ENCODE measurements around the gene TEDC1.

The TEDC1 gene

DNA sequence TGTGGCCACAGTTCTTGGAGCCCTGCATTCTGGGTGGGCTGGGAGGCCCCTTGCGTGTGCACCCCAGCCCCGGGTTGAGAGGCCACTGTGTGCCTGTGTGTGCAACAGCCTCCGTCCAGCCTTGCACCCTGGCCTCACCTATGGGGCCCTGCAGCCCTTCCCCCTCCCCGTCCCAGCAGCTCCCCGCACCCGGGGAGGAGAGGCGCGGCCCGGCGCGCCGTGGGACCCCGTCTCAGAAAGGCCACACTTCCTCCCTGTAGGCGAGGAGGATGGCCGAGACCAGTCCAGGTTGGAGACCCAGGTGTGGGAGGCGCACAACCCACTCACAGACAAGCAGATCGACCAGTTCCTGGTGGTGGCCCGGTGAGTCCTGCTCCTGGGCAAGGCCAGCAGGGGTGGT, 33.0 kb upstream of the TEDC1 start:
- no peak for DNase-seq

DNA sequence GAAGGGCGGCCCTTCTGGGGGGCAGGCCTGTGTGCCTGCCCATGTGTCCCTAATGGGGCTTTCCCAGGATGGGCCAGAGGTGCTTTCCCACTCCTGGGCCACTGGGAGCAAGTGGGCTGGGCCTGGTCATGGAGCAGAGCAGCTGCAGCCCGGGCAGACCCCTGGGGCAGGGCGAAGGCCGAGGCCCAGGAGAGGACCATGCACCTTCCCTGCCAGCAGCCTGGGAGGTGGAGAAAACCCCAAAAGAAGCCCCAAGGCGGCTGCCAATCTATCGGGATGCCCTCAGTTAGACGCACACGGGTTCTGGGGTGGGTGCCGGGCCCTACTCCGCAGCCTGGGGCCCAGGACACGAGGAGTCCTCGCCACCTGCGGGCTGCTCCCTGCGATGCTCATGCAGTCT, 32.5 kb upstream of the TEDC1 start:
- no peak for DNase-seq

DNA sequence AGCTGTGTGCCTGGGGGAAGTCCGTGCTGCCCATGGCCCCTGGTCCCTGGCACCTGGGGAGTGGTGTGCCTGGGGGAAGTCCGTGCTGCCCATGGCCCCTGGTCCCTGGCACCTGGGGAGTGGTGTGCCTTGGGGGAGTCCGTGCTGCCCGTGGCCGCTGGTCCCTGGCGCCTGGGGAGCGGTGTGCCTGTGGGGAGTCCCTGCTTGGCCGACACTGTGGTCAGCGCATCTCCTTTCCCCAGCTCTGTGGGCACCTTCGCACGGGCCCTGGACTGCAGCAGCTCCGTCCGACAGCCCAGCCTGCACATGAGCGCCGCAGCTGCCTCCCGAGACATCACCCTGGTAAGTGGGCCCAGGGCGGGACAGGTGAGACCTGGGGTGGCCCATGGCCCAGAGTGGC, 30.9 kb upstream of the TEDC1 start:
- no peak for DNase-seq

DNA sequence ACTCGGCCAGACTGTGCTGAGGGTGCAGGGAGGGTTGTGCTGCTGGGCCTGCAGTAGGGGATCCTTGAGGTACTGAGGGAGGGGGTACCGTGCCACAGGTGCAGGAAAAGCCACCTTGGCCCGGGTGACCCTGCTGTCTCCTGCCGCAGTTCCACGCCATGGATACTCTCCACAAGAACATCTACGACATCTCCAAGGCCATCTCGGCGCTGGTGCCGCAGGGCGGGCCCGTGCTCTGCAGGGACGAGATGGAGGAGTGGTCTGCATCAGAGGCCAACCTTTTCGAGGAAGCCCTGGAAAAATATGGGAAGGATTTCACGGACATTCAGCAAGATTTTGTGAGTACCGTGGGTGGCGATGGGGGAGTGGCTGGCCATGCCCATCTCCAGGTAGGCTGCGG, 30.4 kb upstream of the TEDC1 start:
- no peak for DNase-seq

DNA sequence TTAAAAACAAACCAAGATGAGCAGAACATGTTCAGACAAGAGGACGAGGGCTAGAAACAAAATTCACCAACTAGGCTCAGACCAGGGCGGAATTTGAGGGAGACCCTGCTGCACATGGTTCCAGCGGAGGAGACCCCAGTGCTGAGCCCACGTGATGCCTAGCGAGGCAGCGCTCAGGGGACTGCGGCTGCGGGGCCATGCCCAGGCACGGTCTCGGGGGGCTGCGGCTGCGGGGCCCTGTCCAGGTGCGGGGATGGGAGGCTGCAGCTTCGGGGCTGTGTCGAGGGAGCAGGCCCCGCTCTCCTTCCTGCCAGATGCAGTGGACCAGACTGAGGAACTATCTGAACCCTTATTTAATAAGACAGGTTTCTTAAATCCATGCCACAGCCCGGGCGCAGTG, 29.1 kb upstream of the TEDC1 start:
- DNase-seq, result no peak

DNA sequence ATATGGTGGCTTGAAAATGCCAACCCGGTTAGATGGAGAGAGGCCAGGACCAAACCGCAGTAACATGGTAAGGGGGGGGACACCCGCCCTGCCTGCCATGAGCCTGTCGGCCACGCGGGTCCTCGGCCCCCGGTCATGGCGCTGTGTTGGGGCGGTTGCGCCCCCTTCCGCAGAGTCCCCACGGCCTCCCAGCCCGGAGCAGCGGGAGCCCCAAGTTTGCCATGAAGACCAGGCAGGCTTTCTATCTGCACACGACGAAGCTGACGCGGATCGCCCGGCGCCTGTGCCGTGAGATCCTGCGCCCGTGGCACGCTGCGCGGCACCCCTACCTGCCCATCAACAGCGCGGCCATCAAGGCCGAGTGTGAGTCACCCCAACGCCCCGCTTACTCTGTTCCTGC, 26.5 kb upstream of the TEDC1 start:
- DNase-seq, result no peak

DNA sequence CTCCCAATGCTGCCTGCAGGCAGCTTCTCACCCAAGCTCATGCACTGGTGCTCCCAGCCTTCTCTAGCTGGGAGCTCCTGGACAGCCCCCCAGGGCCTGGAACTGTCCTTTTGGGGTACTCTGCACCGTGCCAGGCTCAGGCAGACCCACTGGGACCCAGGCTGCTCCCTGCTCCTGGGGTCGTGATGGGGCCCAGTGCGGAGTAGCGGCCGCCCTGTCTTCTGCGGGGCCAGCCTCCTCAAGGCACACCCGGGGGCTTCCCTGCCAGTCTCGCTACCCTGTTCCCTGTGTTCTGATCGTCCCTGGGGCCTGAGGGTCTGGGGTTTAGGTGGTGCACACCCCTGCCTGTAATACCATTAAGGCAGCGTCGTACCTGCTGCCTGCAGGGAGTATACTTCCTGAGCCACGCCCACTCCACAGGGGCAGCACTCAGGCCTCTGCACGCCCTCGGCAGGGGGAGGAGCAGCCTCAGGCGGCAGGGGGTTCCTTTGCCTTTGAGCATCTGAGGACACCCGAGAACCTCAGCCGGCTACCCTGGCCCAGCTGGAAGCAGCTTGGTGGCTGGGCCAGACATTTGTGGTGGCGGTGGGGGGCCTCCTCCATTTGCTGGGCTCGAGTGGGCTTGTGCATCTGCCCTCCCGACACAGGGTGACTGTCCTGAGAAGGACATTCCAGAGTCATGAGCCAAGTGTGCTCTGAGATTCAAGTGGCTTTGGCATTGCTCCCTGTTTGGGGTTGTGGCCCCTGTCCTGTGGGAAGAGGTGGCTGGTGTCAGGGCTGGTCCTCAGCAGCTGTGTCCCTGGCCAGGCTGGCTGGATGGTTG, 25.6 kb upstream of the TEDC1 start:
- DNase-seq, result no peak

DNA sequence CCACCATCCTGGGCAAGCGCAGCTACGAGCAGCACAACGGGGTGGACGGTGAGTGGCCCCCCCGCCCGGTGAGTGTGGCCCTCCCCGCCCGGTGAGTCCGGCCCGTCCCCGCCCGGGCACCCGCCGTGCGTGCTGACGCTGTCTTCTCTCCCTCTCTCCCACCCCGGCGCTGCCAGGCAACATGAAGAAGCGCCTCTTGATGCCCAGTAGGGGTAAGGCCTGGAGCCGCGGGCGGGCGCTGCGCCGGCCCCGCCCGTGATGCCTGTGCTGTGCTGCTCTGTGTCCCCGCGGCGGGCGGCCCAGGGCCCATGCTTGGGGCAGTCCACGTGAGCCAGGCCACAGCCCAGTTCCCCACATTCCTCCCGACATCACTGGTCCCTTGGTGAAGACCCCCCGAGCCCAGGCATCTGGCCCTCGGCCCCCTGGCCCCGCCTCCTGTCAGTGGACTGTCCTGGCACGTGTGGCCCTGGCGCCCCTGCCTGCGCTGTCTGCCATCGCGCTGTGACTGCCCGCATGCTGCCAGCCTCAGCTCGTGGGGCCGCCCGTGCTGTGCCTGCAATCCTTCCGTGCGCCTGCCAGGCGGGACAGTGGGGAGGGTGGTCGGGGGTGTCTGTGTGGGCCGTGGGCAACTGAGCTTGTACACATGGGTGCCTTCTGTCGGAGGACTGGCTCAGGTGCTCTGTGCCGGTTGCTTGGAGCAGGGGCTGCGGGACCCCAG, 24.4 kb upstream of the TEDC1 start:
- DNase-seq, result no peak

DNA sequence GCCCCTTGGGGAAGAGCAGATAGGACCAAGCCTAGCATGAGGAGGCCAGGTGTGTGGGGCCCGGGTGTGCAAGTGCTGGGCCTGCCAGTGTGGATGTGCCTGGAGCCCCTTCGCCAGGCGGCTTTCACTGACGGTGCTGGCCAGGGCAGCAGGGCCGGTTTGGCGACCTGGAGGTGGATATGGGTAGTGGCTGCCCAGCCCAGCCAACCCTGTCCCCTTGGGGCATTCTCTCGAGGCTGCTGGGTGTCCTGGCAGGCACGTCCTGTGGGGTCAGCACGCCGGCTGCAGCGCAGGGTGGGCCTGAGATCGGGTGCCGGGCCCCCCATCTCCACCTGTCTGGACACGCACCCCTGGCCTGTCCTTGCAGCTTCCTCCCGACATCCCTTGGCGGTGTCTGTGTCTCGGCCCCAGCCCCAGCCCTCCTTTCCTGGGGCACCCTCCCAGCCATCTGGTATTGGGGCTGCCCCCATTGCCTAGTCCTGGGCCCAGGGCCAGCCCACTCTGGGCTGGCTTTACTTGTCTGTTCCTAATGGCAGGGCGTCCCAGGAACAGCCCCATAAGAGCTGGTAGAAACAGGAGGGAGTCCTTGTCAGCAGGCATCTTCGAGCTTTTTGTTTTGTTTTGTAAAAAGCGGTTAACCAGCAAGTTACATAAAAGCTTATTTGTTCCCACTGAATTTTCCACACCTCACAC, 23.7 kb upstream of the TEDC1 start:
- DNase-seq, result no peak

DNA sequence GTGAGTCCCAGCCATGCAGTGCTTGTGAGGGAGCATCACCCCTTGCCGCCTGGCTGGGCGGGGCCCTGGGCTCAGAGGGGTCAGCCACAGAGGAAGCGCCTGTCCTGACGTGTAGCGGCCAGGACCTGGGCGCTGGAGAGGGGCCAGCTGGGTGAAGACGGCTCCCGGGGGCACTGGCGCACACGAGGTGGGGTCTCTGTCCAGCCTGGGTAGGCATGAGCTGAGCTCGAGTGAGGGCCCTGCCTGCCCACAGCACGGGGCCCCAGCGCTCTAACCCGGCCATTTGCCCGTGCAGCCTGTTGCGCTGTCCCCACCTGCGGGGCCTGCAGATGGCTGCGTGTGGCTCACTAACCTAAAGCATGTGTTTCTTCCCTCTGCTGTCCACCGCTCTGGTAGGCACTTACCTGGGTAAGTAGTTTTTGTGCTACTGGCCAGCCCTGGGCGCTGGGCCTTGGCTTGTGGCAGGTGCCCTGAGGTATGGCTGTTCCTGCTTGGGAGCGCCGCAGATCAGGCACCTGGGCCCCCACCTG, 23.0 kb upstream of the TEDC1 start:
- DNase-seq, result no peak

DNA sequence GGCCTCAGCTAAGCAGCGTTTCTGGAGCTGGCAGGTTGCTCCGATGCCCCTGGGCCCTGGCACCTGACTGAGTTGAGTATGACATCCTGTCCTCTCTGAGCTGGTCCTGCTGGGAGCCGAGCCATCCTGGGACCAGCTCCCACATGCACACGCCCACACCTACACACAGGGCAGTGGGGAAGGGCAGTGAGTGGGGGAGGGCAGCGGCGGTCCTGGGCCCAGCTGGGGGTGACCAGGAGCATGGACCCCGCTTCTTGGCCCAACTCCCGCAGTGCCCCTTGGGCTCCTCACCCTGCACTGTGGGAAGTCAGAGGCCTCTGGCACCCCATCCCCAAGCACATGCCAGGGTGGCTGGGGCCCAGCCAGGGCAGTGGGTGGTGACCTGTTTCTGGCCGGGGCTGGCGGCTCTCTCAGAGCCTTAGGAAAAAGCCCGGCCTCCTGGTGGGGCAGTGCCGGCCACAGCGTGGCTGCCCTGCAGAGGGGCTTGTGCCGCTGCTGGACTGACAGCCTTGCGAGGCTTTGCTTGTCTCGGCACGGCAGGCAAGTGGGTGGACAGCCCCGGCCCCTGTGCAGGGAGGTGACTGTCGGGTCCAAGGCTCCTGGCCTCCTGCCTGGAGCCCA, 22.3 kb upstream of the TEDC1 start:
- no peak for DNase-seq

DNA sequence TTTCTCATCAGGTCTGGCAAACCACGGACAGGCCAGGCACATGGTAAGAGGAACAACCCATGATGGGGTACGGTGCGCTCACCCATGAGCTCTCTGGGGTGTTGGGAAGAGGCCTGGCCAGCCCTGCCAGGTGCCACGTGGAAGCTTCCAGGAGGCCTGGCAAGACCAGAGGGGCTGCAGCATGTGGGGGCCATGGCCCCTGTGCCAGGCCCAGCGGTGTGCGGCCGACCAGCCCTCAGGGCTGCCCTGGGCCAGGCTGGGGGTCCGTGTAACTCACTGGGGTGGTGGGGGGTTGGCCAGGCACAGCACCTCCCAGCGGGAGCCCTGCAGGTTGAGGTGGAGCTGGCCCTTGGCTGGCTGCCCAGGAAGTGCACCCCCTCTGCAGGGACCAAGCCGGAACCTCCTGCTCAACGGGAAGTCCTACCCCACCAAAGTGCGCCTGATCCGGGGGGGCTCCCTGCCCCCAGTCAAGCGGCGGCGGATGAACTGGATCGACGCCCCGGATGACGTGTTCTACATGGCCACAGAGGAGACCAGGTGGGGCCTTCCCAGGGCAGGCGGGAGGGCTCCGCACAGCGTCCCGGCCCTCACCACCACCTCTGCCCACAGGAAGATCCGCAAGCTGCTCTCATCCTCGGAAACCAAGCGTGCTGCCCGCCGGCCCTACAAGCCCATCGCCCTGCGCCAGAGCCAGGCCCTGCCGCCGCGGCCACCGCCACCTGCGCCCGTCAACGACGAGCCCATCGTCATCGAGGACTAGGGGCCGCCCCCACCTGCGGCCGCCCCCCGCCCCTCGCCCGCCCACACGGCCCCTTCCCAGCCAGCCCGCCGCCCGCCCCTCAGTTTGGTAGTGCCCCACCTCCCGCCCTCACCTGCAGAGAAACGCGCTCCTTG, 21.3 kb upstream of the TEDC1 start:
- DNase-seq, result no peak

DNA sequence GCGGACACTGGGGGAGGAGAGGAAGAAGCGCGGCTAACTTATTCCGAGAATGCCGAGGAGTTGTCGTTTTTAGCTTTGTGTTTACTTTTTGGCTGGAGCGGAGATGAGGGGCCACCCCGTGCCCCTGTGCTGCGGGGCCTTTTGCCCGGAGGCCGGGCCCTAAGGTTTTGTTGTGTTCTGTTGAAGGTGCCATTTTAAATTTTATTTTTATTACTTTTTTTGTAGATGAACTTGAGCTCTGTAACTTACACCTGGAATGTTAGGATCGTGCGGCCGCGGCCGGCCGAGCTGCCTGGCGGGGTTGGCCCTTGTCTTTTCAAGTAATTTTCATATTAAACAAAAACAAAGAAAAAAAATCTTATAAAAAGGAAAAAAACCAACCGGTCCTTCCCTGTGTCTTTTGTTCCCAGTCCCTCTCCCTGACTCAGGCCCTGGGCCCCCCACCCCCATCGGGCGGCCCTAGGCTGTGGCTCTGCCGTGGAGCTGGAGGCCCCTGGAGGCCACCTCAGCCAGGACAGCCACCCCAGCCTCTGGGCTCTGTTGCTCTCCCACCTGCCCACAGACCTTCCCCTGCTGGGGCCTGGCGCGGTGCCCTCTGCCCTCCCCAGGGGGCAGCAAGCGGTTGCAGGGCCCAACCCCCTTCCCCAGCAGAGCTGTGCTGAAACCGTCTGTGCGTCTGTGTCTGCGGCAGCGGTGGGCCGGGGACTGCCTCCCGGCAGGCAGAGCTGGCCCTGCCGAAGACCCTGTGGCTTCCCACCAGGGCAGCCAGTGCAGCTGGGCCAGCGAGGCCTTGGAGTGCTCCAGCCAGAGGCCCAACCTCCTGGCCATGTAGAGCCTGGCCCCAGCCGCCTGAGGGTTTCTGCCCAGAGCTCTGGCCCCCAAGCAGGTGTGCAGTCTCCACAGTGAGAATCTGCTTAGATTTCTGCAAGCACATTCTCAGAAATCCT, 20.4 kb upstream of the TEDC1 start:
- no peak for DNase-seq

DNA sequence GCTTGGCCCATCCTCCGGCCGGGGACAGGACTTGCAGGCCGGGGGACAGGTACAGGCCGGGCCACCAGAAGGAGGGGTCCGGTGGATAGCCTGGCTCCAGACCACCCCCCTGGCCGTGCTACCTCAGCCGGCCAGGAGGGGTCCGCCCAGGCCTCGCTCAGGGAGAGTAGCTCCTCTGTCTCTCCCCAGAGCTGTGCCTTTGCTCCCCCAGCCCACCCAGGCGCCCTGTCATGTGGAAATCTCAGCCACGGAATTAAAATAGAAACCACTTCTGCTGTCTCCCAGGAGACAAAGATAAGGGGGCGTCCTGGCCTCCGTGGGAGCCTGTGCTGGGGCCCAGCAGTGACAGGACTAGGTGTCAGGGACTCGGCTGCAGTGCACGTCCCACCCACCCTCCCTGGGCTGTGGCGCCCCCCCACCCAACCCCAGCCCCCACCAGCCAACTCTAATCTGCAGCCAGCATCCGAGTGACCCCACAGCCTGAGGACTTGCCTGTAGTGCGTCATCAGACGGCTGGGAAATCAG, 19.7 kb upstream of the TEDC1 start:
- DNase-seq, result no peak

DNA sequence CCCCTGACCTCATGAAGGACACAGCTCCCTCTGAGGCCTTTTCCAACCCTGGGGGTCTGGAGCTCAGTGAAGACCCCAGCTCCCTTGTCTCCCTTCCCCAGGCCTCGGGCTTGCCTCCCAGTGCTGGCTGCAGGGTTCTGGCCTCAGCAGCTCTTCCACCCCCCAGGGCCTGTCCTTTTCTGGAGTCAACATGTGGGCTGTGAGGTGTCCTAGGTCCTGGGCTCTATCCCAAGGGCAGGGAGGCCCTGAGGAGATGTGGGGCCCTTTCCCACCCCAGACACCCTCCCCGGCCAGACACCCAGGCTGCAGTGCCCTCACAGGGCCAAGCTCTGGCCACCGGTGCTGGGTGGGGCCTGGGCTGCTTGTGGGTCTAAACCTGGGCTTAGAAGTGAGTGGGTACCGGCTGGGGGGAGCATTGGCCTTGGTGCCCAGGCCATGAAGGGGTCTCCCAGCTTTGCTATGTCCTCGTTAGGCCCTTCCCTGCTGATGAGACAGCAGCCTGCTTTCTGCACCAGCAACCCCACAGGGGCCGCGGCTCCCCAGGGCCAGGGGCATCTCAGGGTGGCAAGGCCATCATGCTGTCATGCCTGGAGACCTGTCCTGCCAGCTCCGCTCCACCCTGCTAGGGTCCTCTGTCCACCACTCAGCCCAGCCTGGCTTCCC, 19.1 kb upstream of the TEDC1 start:
- DNase-seq, result no peak

DNA sequence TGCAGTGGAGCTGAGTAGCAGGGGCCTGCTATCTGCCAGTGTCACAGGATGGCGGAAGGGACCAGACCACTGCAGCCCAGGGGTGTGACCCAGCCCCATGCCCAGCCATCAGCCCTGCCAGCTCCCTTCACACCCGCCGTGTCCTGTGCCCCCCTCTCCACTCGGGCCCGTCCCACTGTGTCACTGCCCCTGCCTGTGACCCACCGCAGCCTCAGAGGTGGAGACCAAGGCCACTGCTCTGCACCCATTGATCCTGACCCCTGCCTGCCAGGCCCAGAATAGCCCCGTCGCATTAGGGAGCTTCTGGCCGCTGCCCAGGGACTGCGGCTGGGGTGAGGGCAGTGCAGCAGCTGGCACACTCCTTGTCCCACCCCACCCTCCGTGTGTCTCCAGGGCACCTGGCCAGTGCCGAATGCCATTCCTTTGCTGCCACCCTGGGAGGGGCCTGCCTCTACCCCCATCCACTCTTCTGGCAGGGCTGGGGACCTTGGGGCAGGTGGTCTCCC, 18.5 kb upstream of the TEDC1 start:
- no peak for DNase-seq

DNA sequence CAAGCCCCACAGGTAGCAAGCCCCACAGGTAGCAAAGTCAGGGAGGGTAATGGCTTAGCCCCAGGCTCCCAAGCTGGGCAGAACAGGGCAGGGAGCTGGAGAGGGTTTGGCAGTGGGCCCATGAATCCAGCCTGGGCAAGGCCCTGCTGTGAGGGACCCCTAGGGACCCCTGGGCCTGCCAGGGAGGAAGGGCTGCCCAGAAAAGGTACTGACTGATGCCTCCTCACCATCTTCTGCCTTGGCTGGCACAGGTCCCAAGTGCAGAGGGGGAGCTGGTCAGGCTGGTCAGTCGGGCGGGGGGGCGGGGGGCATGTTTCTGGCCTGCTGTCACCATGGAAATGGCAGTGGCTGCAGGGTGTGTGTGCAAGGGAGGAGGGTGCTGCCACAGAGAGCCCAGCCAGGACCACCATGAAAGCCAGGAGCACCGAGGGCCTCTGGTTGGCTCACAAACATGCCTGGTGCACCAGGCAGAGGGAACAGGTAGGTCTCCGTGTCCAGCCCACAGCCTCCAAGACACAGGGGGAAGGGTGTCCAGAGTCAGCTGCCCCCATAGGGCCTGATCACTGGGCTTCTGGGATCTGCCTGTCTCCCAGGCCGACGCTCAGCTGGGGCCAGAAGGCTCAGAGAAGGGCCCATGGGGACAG, 17.9 kb upstream of the TEDC1 start:
- DNase-seq, result no peak

DNA sequence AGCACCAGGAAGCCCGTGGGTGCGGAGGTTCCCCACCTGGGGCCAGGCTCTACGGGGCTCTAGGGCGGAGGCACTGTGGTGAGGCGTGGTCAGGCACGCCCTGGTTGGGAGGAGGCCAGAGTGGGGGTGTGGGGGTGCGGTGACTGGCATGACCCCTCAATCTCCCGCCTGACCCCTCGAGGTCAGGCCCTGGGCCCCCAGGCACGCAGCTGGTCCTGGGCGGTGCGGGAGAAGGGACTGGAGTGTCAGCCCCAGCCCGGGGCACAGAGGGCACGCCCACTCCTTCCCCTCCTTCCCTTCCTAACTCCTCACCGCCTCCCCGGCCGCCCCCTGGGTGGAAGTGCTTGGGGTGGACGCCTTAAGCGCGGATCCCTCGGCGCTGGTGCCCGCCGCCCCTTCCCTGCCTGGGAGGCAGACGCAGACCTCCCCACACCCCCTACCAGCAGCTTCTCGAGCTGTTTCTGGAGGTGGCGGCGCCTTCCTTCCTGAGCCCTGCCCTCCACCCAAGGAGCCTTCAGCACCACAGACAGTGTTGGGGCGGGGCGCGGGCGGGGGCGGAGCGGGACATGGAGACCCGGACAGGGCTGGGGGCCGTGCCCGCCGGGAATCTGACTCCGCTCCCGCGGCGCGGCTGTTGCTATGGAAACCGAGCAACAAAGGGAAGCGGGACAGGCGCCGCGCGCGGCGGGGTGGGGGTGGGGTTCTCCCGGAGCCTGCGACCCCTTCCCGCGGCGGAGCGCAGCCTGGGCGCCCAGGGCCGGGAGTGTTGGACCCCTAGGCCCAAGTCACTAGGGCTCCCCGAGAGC, 17.2 kb upstream of the TEDC1 start:
- no peak for DNase-seq

Measured in cerebellar nuclear complex (tissue), 1 donor.